Large intestine (tissue), 3 donors: ENCODE measurements around the gene GLYATL3. TPM values are rescaled to one million over a fixed set of nuclear protein-coding genes. Genes with fewer than 3 reads are reported as not detected.

ENCODE experiments used
- DNase-seq, 2 donors: peaks; one replicate each; pipeline versions ENCODE4 v3.0.0 to v3.0.0-alpha.2; 2013
- H3K27ac ChIP-seq: one replicate; pipeline ENCODE4 v1.5.1; 2013; ENCODE audit warnings: low read length
- H3K27me3 ChIP-seq: 2 replicates; pipeline ENCODE4 v1.6.1; 2013; ENCODE audit warnings: low read length; ENCODE audit not compliant: control insufficient read depth, insufficient read depth
- H3K36me3 ChIP-seq: 2 replicates; pipeline ENCODE4 v1.6.1; 2013; ENCODE audit warnings: low read length; ENCODE audit not compliant: control insufficient read depth, insufficient read depth
- H3K4me1 ChIP-seq: one replicate; pipeline ENCODE4 v1.6.1; 2013; ENCODE audit warnings: low read length; ENCODE audit not compliant: control insufficient read depth, insufficient read depth
- H3K4me3 ChIP-seq: one replicate; pipeline ENCODE4 v1.5.1; 2013; ENCODE audit warnings: low read length
- H3K9me3 ChIP-seq: one replicate; pipeline ENCODE4 v1.6.1; 2013; ENCODE audit warnings: mild to moderate bottlenecking, low read depth, low read length, moderate library complexity; ENCODE audit not compliant: control insufficient read depth
- WGBS: methylation state at CpG from one replicate; pipeline ENCODE4 v1.1.5; 2013; ENCODE audit warnings: low lambda C conversion rate; ENCODE audit not compliant: insufficient coverage; 5-methylcytosine and 5-hydroxymethylcytosine counted together
- polyA plus RNA-seq: library from polyadenylated mRNA; unstranded; fragments of 120-200 nt; gene quantifications from one replicate; pipeline ENCODE4 v1.2.1, GENCODE V29; 2013

GLYATL3 gene
- polyA plus RNA-seq, 1 donor, result not detected

GRCh38 chr6:49543087-49543858 is 43.5 kb downstream of the GLYATL3 start:
- WGBS, result no CpG with 5 or more reads among the region's 7 CpGs
- Histone ChIP-seq H3K27ac (no peak overlapping the region), H3K4me1 (peaks cover 3% of the 10 kb centered on the region), H3K9me3 (no peaks in the 10 kb centered on the region), H3K4me3 (no peak overlapping the region), H3K27me3 (no peaks in the 10 kb centered on the region), H3K36me3 (no peaks in the 10 kb centered on the region)
- no peak for DNase-seq

GRCh38 chr6:49546331-49546730 is 46.6 kb downstream of the GLYATL3 start:
- no peaks in the 10 kb centered on the region for H3K9me3 ChIP-seq
- peaks cover 12% of the 10 kb centered on the region for H3K27me3 ChIP-seq
- no peak overlapping the region for H3K4me3 ChIP-seq
- H3K27ac ChIP-seq, result no peak overlapping the region
- peaks cover 6% of the 10 kb centered on the region for H3K4me1 ChIP-seq
- no peaks in the 10 kb centered on the region for H3K36me3 ChIP-seq
- WGBS, result no CpG with 5 or more reads among the region's 1 CpG
- DNase-seq, result no peak

- whole genome bisulfite sequencing, result 100% methylated on average over 2 of the region's 5 CpGs
These were observed 49.0 kb downstream of the GLYATL3 start for GRCh38 chr6:49548613-49549304.

GRCh38 chr6:49549691-49550491 is 50.2 kb downstream of the GLYATL3 start:
- 60% methylated on average over 10 of the region's 20 CpGs for WGBS
- Histone ChIP-seq H3K27me3 (peaks cover 12% of the 10 kb centered on the region), H3K4me3 (peak overlapping the region; percentile 48), H3K36me3 (no peaks in the 10 kb centered on the region), H3K4me1 (peaks cover 6% of the 10 kb centered on the region), H3K27ac (no peak overlapping the region), H3K9me3 (no peaks in the 10 kb centered on the region)
- DNase-seq, result no peak

More at GRCh38 chr6:49548613-49549304, 49.0 kb downstream of the GLYATL3 start:
- Histone ChIP-seq H3K4me1 (peaks cover 6% of the 10 kb centered on the region), H3K4me3 (no peak overlapping the region), H3K27ac (no peak overlapping the region), H3K27me3 (peaks cover 12% of the 10 kb centered on the region), H3K36me3 (no peaks in the 10 kb centered on the region), H3K9me3 (no peaks in the 10 kb centered on the region)
- no peak for DNase-seq

GRCh38 chr6:49550492-49551077 is 50.9 kb downstream of the GLYATL3 start, which contains the start of gene C6orf141:
TSS of gene C6orf141 (plus strand) at chr6:49550668. CDS start at chr6:49550793, 125 bp downstream.
- peak within 1 kb of the TSS; percentile 48 for H3K4me3 ChIP-seq
- peaks cover 12% of the 10 kb centered on the region for H3K27me3 ChIP-seq
- peaks cover 6% of the 10 kb centered on the region for H3K4me1 ChIP-seq
- H3K27ac ChIP-seq, result no peak within 1 kb of the TSS
- H3K36me3 ChIP-seq, result no peaks in the 10 kb centered on the region
- 0% methylated on average over 2 of the region's 42 CpGs for WGBS
- peak; percentile 33 to 79 for DNase-seq
- no peaks in the 10 kb centered on the region for H3K9me3 ChIP-seq

- no peak overlapping the region for H3K27ac ChIP-seq
- DNase-seq, result peak; percentile 26 to 75
- H3K4me3 ChIP-seq, result peak overlapping the region; percentile 48
- H3K9me3 ChIP-seq, result no peaks in the 10 kb centered on the region
- H3K36me3 ChIP-seq, result no peaks in the 10 kb centered on the region
- 0% methylated on average over 1 of the region's 38 CpGs for WGBS
- H3K27me3 ChIP-seq, result peaks cover 12% of the 10 kb centered on the region
- peaks cover 6% of the 10 kb centered on the region for H3K4me1 ChIP-seq
These were observed 51.5 kb downstream of the GLYATL3 start for GRCh38 chr6:49551078-49551865.

GRCh38 chr6:49551866-49552129 is 52.1 kb downstream of the GLYATL3 start:
- H3K27ac ChIP-seq, result no peak overlapping the region
- 20% methylated on average over 1 of the region's 2 CpGs for WGBS
- DNase-seq, result no peak
- peak overlapping the region; percentile 48 for H3K4me3 ChIP-seq
- no peaks in the 10 kb centered on the region for H3K36me3 ChIP-seq
- H3K4me1 ChIP-seq, result peaks cover 7% of the 10 kb centered on the region
- H3K9me3 ChIP-seq, result no peaks in the 10 kb centered on the region
- H3K27me3 ChIP-seq, result peaks cover 12% of the 10 kb centered on the region

- Histone ChIP-seq H3K4me1 (peaks cover 12% of the 10 kb centered on the region), H3K27me3 (peaks cover 12% of the 10 kb centered on the region), H3K9me3 (no peaks in the 10 kb centered on the region), H3K4me3 (no peak overlapping the region), H3K27ac (no peak overlapping the region), H3K36me3 (no peaks in the 10 kb centered on the region)
- no peak for DNase-seq
- no CpG with 5 or more reads among the region's 2 CpGs for WGBS
These were observed 52.9 kb downstream of the GLYATL3 start for GRCh38 chr6:49552596-49552995.

GRCh38 chr6:49553384-49553783 is 53.7 kb downstream of the GLYATL3 start:
- H3K9me3 ChIP-seq, result no peaks in the 10 kb centered on the region
- H3K4me1 ChIP-seq, result peaks cover 12% of the 10 kb centered on the region
- peaks cover 12% of the 10 kb centered on the region for H3K27me3 ChIP-seq
- no CpG with 5 or more reads among the region's 1 CpG for WGBS
- no peak for DNase-seq
- H3K36me3 ChIP-seq, result no peaks in the 10 kb centered on the region
- no peak overlapping the region for H3K27ac ChIP-seq
- H3K4me3 ChIP-seq, result no peak overlapping the region
